GM21381 (cell line): Measurements from ENCODE around the gene TMEM156.
"Not testable (repeated sequence)": the region's sequence is repeated elsewhere in the genome, so short reads cannot be mapped to it uniquely, and the experiment has no call there.

Experiments used
- ATAC-seq: cut with Tn5 transposase; IDR thresholded peaks from one replicate; pipeline ENCODE4 v1.9.1; 2021; ENCODE audit warnings: mild to moderate bottlenecking, moderate library complexity; ENCODE audit not compliant: unreplicated experiment

Gene TMEM156

GRCh38 chr4:38995660-38996005 lies 36.6 kb downstream of the TMEM156 start:
- ATAC-seq = no peak

GRCh38 chr4:38994135-38994534 lies 38.1 kb downstream of the TMEM156 start:
- no peak for ATAC-seq

GRCh38 chr4:38993683-38994082 lies 38.5 kb downstream of the TMEM156 start:
- no peak for ATAC-seq

GRCh38 chr4:38990241-38990640 lies 42.0 kb downstream of the TMEM156 start:
- ATAC-seq = no peak

GRCh38 chr4:38989487-38989886 lies 42.7 kb downstream of the TMEM156 start:
- ATAC-seq = no peak

- ATAC-seq = not testable (repeated sequence)
Observed at GRCh38 chr4:38988353-38988752, 43.9 kb downstream of the TMEM156 start.

- no peak for ATAC-seq
Observed at GRCh38 chr4:38987491-38987890, 44.7 kb downstream of the TMEM156 start.

GRCh38 chr4:38985410-38986100 lies 46.7 kb downstream of the TMEM156 start:
- ATAC-seq = no peak

- ATAC-seq = no peak
Observed at GRCh38 chr4:38983787-38984598, 48.2 kb downstream of the TMEM156 start.

GRCh38 chr4:38983291-38983690 lies 48.9 kb downstream of the TMEM156 start:
- no peak for ATAC-seq

- no peak for ATAC-seq
Observed at GRCh38 chr4:38982361-38983095, 49.7 kb downstream of the TMEM156 start.

GRCh38 chr4:38980903-38981676 lies 51.1 kb downstream of the TMEM156 start:
- peak; percentile 33 for ATAC-seq

GRCh38 chr4:38979511-38980230 lies 52.5 kb downstream of the TMEM156 start:
- no peak for ATAC-seq

- no peak for ATAC-seq
Observed at GRCh38 chr4:38979081-38979480, 53.1 kb downstream of the TMEM156 start.

GRCh38 chr4:38976308-38976707 lies 55.9 kb downstream of the TMEM156 start:
- ATAC-seq = no peak

GRCh38 chr4:38968668-38969067 lies 63.5 kb downstream of the TMEM156 start:
- ATAC-seq = no peak

GRCh38 chr4:38967260-38968095 lies 64.7 kb downstream of the TMEM156 start:
- ATAC-seq = no peak

- no peak for ATAC-seq
Observed at GRCh38 chr4:38965866-38966265, 66.3 kb downstream of the TMEM156 start.
